Measurements from ENCODE around the gene STYXL2. TPM values are rescaled to one million over a fixed set of nuclear protein-coding genes. Genes with fewer than 3 reads are reported as not detected.

The STYXL2 gene
- 0.07 TPM in 1 of 2 replicates, not detected in the other for total RNA-seq (2014; rRNA removed; shearing (Covaris generic); ENCODE audit: low replicate concordance)

DNA sequence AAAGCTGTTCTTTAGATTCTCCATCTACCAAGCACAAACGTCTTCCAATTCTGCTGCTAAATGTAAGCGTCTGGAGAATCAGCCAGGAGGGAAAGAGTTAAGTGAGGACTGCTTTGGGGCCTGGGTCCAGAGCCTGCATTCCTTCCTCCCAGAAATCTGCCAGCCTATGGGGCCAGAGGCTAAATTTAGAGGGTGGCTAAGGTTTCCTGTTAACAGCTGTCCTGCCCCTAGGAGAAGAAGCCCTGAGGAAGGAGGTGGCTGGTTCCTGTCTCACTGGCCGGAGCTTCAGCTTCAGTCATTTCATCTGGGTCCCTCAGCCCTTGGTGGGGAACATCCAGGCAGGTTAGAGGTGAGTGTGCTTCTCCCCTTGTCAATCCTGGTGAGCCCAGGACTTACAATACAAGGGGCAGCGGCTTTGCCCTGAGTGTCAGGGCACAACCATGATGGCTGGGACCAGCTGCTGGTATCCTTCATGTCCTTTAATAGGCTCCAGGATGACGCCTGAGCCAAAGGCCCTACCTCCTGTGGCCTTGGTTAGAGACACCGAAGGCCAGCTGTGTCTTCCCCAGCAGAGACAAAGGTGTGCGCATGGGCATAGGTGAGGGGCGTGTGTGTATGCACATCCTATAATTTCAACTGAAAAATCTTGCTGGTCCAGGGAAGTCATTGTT is at the start of gene STYXL2:
TSS of gene STYXL2 (plus strand) at position 230 of the 671 bp plus-strand sequence. CDS start 775 bp downstream, outside the sequence.
- no peaks in the 10 kb centered on the region for H3K27me3 ChIP-seq
- H3K9me3 ChIP-seq: peaks cover 7% of the 10 kb centered on the region; the same call in 1 of the 2 replicates

DNA sequence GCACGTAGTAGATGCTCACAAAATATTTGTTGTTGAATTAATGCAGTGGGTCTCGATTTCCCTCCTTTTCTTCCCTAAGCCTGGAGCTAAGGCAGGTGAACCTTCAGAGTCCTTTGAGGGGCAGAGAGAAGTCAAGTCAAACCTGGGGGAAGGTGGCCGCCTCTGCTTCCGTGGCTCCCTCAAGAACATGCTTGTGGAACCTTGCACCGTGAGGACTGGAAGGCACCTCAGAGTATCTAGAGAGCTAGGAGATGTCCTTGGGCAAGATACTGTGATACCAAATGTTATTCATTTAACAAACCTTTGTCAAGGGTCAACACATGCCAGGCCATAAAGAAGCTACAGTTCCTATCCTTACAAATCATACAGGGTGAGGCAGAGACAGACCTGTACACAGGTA is 42.0 kb upstream of the STYXL2 start:
- H3K4me3 ChIP-seq: no peak overlapping the region
- H3K9me3 ChIP-seq: no peaks in the 10 kb centered on the region
- H3K36me3 ChIP-seq: no peaks in the 10 kb centered on the region
- peaks cover 9% of the 10 kb centered on the region for H3K27me3 ChIP-seq
- DNase-seq: no peak

More for the DNA sequence above, at the start of gene STYXL2:
- H3K36me3 ChIP-seq: no peaks in the 10 kb centered on the region
- peak; percentile 16 for DNase-seq
- no peak within 1 kb of the TSS for H3K4me3 ChIP-seq

DNA sequence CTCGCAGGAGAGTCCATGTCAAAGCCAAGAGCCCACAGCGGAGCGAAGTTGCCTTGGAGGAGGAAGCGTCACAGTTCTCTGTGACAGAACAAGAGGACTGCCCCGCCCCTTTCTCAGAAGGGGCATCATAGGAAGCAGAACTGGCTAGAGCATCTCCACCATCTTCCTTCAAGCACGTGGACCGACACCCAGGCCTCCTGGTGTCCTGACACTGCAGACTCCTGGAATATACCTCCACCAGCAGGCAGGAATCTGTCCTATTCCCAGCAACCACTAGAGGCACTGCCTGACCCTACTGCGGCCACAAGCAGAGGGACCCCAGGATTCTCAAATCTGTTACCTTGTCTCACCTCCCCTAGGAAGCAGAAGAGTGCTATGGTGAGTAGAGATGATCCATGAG is 41.5 kb upstream of the STYXL2 start:
- H3K9me3 ChIP-seq: no peaks in the 10 kb centered on the region
- peaks cover 6% of the 10 kb centered on the region; the same call in 1 of the 2 replicates for H3K27me3 ChIP-seq
- H3K4me3 ChIP-seq: no peak overlapping the region
- no peaks in the 10 kb centered on the region for H3K36me3 ChIP-seq
- no peak for DNase-seq

DNA sequence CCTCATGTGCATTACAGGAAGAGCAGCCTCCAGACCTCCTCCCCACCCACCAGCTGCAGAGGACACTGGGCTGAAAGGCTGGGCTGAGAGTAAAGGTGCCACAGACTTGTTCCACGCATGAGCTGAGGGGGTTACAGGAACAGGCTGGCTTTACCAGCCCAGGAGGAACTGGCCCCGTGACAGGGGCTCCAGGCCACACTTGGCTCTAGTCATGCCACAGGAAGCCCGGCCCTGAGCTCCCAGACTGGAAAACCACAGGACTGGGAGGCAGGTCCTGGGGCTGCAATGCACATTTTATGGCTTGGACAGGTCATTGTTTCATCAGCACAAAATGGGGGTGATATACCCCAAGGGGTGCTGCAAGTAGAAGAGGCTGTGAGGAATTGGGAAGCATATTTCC is 39.3 kb upstream of the STYXL2 start:
- no peaks in the 10 kb centered on the region for H3K9me3 ChIP-seq
- H3K36me3 ChIP-seq: no peaks in the 10 kb centered on the region
- no peaks in the 10 kb centered on the region for H3K27me3 ChIP-seq
- no peak for DNase-seq
- no peak overlapping the region for H3K4me3 ChIP-seq

DNA sequence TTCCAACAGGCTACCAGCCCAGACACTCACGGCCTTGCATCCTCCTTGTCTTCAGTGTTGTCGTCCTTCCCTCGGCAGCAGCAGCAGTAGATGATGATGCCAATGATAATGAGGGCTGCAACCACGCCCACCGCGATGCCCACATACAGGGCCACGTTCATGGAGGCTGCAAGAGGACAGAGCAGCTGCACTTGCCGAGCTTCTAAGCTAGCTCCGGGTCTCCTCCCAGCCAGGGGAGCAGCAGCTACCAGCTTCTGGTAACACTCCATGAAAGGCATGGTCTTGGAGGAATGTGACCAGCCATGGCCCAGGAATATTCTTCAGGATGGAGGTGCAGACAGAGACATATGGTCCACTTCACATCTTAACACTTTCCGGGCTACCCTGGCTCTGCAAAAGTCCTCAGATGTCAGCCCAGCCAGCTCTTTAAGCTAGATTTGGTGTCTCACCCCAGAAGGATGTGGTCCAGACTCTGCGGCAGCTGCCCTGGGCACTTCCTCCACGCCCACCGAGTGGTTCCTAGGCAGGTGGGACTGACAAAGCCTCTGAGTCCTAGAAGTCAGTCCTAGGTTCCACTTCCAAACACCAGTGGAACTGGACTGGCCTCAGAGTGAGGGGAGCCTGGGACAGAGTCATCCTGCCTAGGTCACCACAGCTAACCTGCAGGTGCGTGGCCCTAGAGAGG is 38.8 kb upstream of the STYXL2 start:
- Histone ChIP-seq H3K4me3 (no peak overlapping the region), H3K36me3 (no peaks in the 10 kb centered on the region), H3K9me3 (no peaks in the 10 kb centered on the region), H3K27me3 (no peaks in the 10 kb centered on the region)
- no peak for DNase-seq

DNA sequence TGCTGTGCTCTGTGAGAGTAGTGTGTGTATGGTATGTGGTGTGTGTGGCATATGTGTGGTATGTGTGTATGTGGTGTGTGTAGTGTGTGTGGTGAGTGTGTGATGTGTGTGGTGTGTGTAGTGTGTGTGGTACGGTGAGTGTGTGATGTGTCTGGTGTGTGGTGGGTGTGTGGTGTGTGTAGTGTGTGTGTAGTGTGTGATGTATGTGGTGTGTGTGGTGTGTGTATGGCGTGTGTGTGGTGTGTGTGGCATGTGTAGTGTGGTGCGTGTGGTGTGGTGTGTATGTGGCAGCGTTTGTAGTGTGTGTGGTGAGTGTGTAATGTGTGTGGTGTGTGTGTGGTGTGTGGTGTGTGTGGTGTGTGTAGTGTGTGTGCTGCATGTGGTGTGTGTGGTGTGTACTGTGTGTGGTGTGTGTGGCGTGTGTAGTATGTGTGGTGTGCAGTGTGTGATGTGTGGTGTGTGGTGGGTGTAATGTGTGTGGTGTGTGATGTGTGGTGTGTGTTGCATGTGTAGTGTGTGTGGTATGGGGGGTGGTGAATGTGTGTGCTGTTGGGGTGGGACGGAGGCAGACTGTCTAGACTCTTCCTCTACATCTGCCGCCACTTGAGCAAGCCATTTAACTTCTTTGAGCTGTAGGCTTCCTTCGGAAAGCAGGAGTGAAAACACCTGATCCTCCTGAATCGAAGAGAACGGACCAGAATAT is 37.2 kb upstream of the STYXL2 start:
- no peak for DNase-seq
- Histone ChIP-seq H3K27me3 (no peaks in the 10 kb centered on the region), H3K36me3 (no peaks in the 10 kb centered on the region), H3K4me3 (no peak overlapping the region), H3K9me3 (no peaks in the 10 kb centered on the region)

DNA sequence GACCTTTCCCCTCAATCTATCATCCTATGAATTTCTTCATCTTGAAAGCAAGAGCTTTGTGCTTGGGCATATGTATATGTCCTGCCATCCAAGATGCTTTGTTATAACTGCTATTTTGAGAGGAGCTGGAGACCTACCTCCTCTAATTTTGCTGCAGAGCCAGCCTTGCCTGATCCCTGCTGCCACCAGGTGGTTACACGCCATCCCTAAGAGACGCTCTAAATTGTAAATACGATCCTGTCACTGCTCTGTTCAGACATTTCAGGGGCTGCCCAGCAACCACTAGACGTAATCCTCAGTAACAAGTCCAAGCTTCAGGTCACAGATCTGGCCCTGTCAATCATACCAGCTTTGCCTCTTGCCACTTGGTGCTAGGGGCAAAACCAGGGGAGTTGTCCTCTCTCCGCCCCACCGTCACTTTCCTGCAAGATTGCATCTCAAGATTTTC is 36.6 kb upstream of the STYXL2 start:
- Histone ChIP-seq H3K4me3 (no peak overlapping the region), H3K36me3 (no peaks in the 10 kb centered on the region), H3K27me3 (no peaks in the 10 kb centered on the region), H3K9me3 (no peaks in the 10 kb centered on the region)
- DNase-seq: no peak

DNA sequence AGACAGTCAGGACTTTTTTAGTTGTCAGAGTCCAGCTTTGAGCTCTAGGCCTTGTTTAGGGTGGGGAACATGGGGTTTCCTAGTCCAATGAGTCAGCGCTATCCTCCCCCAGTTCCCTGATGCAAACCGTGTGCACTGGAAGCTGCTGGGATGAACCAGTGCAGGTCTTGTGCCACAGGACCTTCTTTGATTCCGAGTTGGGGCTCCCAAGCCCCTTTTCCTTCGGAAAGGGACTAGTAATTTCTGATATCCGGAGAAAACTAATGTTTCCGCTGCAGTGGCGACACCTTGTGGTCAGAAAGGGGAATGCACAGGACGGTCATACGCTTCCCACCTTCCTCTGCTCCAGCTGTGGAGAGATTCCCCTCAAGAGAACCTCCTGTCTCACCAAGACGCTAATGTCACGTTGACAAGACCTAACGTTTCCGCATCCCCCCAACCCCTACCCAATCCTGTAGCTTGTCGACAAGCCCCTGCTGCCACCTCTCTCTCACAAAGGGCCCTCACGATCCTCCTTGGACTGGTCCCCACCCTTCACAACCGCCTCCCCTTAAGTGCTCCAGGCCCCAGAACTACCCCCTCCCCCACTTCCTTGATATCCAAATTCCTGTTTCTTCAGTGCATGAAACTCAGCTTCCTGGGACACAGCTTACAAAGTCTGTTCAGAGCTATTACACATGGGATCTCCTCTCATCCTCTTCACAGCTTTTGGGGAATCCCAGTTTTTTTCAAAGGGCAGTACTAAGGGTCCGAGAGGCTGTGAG is 34.6 kb upstream of the STYXL2 start:
- H3K4me3 ChIP-seq: no peak overlapping the region
- DNase-seq: peak; percentile 56
- H3K9me3 ChIP-seq: no peaks in the 10 kb centered on the region
- H3K27me3 ChIP-seq: no peaks in the 10 kb centered on the region
- no peaks in the 10 kb centered on the region for H3K36me3 ChIP-seq

DNA sequence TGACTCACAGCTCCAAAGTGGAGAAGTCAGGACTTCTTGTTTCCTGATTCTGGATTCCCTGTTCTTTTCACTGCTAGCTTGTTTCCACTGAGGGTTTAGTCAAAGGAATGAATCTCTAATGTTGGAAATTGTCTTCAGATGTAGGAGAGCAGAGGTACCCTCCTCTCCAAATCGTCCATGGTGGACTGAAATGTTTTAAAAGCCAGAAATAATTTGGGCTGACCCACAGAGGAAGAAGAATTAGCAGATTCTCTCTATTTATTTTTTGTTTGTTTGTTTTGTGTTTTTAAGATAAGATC is 34.1 kb upstream of the STYXL2 start:
- H3K9me3 ChIP-seq: no peaks in the 10 kb centered on the region
- H3K27me3 ChIP-seq: no peaks in the 10 kb centered on the region
- no peak overlapping the region for H3K4me3 ChIP-seq
- H3K36me3 ChIP-seq: no peaks in the 10 kb centered on the region
- no peak for DNase-seq

DNA sequence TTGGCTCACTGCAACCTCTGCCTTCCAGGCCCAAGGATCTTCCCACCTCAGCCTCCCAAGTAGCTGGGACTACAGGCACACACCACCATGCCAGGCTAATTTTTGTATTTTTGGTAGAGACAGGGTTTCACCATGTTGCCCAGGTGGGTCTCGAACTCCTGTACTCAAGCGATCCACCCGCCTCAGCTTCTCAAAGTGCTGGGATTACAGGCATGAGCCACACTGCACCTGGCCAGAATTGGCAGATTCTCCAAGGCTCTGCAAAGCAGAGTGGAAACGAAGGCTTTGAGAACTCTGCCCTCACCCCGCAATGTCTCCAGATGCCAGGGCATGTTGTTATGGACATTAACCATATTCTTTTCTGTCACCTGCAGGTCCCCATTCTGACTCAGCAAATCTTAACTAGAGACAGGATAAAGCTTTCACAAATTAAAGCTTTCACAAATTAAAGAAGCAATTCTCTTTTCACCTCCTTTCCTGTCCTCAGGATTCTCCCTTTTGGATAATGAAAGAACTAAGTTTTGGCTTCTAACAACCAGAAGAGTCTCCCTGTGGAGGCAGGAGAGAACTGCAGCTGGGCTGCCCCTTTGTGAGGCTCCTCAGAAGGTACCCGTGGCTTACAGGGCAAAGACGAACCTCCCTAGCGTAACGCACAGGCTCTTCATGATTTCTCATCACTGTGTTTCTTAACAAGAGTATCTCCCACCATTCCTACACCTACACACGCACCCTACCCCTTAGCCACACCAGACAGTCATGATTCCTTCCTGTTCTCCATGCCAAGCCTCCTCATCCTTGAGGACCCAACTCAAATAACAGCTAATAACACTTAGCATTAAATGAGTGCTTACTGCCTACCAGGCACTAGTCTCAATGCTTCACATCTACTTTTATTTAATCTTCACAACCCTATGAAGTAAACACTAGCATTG is 33.5 kb upstream of the STYXL2 start:
- DNase-seq: no peak
- Histone ChIP-seq H3K36me3 (no peaks in the 10 kb centered on the region), H3K9me3 (no peaks in the 10 kb centered on the region), H3K4me3 (no peak overlapping the region), H3K27me3 (no peaks in the 10 kb centered on the region)

DNA sequence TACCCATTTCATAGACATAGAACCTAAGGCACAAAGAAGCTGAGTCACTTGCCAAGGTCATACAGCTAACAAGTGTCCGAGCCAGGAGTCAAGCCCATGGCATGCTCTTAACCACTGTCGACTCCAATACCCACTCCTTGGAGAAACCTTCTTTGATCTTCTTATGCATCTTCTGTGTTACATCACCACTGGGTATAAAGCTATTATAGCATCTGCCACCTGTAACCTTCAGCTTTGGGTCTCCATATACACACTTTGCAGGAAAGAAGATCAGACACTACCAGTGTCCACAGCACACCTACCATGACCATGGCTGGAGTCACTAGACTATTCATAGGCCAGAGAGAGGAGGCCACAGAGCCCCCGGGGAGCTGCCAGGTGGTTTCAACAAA is 32.8 kb upstream of the STYXL2 start:
- H3K9me3 ChIP-seq: no peaks in the 10 kb centered on the region
- no peak for DNase-seq
- H3K4me3 ChIP-seq: no peak overlapping the region
- no peaks in the 10 kb centered on the region for H3K27me3 ChIP-seq
- no peaks in the 10 kb centered on the region for H3K36me3 ChIP-seq

DNA sequence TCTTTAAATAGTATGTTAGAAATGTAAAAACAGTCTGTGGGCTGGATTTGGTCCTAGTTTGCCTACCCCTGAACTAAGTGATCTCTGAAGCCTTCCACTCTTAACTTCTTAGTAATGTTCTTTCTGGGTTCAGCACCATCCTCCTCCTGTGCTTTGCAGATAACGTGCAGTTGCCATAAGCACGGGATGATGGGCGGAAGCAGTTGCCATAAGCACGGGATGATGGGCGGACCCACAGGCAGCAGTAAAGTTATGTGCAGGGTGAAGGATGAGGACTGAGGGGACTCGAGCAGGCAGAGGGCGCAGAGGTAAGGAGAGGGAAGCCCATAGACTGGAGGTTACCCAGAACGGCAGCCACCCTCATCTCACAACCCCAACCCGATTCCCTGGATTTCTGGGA is 29.3 kb upstream of the STYXL2 start:
- Histone ChIP-seq H3K27me3 (no peaks in the 10 kb centered on the region), H3K4me3 (no peak overlapping the region), H3K36me3 (no peaks in the 10 kb centered on the region), H3K9me3 (no peaks in the 10 kb centered on the region)
- DNase-seq: no peak

DNA sequence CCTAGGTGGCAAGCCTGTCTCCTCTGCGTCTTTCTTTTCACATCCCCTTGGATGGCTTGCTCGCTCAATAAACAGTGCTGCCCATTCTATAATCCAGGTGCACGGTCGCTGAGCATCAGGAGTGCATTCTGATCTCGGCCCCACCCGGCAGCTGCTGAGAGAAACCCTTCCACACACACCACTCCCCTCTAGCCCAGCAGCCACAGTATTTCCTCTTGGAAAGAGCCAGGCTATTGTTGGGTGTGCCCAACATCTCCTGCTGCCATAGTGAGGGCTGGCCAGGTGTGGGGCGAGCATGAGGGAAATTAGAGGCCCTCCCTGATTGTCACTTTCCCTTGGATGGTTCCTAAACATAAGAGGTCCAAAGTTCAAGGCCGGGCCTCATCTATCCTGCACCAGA is 28.4 kb upstream of the STYXL2 start:
- DNase-seq: no peak
- no peaks in the 10 kb centered on the region for H3K27me3 ChIP-seq
- H3K36me3 ChIP-seq: no peaks in the 10 kb centered on the region
- H3K4me3 ChIP-seq: no peak overlapping the region
- no peaks in the 10 kb centered on the region for H3K9me3 ChIP-seq

DNA sequence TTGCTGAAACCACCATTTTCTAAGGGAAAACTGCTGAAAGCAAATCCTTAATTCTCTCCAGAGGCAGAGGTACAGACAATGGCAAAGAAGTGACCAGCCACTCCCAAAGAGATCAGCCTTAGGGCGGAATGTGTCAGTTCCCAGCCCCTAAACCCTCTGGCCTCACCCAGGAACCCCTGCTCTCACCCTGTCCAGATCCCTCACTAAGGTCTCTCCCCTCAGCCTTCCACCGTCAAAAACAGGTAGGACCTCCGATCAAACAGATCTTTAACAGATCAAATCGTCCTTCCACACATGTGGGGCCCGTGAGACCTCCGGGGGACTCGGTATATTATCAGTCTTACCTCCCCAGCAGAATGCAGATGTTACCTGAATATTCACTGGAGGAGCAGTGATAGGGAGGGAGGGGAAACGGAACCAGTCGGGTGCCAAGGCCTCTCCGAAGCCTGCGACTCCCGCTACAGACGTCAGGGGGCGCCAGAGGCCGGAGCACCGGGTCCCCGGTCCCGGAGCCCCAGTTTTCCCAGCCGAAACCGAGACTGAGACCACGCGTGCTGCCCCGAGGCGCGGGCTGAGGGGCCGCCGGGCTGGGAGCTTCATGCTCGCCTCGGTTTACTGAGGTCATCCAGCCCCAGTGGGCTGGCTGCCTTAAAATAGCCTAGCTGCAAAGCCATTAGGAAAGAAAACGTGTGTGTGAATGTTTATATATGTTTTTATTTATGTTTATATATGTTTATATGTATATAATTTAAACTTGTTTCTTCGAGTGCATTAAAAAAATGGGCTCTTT is 27.3 kb upstream of the STYXL2 start:
- peak; percentile 64 for DNase-seq
- no peaks in the 10 kb centered on the region for H3K36me3 ChIP-seq
- no peaks in the 10 kb centered on the region for H3K9me3 ChIP-seq
- H3K27me3 ChIP-seq: no peaks in the 10 kb centered on the region
- H3K4me3 ChIP-seq: peak overlapping the region; percentile 34

DNA sequence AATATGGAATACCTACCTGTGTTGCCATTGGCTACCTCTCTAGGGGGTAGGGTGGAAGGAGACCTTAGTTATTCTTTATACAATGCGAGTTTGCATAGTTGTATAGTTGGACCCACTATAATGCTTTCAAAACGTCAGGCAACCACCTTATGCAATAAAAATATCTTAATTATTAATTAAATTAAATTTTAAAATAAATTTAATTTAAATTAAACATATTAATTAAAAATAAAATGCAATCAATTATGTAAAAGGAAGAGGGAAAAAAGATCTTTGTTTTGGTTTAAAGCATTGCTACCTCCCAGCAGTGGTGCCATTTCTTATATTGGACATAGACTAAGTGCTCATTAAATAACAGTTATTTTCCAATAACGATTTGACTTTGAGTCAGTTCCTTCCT is 26.0 kb upstream of the STYXL2 start:
- no peaks in the 10 kb centered on the region for H3K9me3 ChIP-seq
- no peak for DNase-seq
- no peaks in the 10 kb centered on the region for H3K27me3 ChIP-seq
- no peak overlapping the region for H3K4me3 ChIP-seq
- H3K36me3 ChIP-seq: no peaks in the 10 kb centered on the region
